K562 (cell line): Measurements from ENCODE around the gene STIM1. TPM values are rescaled to one million over a fixed set of nuclear protein-coding genes. Genes with fewer than 3 reads are reported as not detected.
A peak's percentile ranks its signal among the peaks of the same experiment; 100 is the strongest.

Experiments used
- CTBP1 ChIP-seq: fragments of 450-650 bp; IDR thresholded peaks from 2 replicates; pipeline ENCODE4 v1.6.1; 2016; ENCODE audit warnings: borderline replicate concordance
- POLR2B ChIP-seq: fragments of 450-650 bp; IDR thresholded peaks from 2 replicates; pipeline ENCODE4 v1.6.1; 2018; ENCODE audit warnings: low read depth; ENCODE audit not compliant: partially characterized antibody
- RAD21 ChIP-seq, 2 experiments: fragments of 250-450 bp in 1 of 2; fragments of 450-650 bp in 1 of 2; sonication (Bioruptor Pico) in 1 of 2; formaldehyde crosslinking in 1 of 2; IDR thresholded peaks in 1 of 2; conservative IDR thresholded peaks in 1 of 2; 2 replicates each; pipeline versions ENCODE4 v1.4.0 to v1.8.0; 2020 to 2022; ENCODE audit warnings: mild to moderate bottlenecking in 2 of 2, moderate library complexity in 1 of 2
- SMC3 ChIP-seq: conservative IDR thresholded peaks from 2 replicates; pipeline ENCODE4 v1.6.1; 2011; ENCODE audit warnings: low read depth, low read length, improper control_type of control experiment; ENCODE audit not compliant: insufficient read depth
- TAF15 ChIP-seq: fragments of 200-400 bp; formaldehyde crosslinking; IDR thresholded peaks from 2 replicates; pipeline ENCODE4 v1.6.1; 2017; ENCODE audit warnings: mild to moderate bottlenecking, low read depth, low read length, moderate library complexity
- ZFX ChIP-seq: sonication (generic); formaldehyde crosslinking; IDR thresholded peaks from 2 replicates; pipeline ENCODE4 v1.8.0; 2022; ENCODE audit warnings: mild to moderate bottlenecking, missing genetic modification reagents, moderate library complexity
- ZKSCAN3 ChIP-seq: fragments of 250-450 bp; sonication (Bioruptor Pico); IDR thresholded peaks from 2 replicates; pipeline ENCODE4 v1.4.0; 2020
- ZNF76 ChIP-seq: fragments of 250-450 bp; sonication (Bioruptor Pico); IDR thresholded peaks from 2 replicates; pipeline ENCODE4 v1.4.0; 2020; ENCODE audit warnings: mild to moderate bottlenecking, moderate library complexity, borderline replicate concordance
- ZNF766 ChIP-seq: fragments of 200-800 bp; sonication (Bioruptor generic); conservative IDR thresholded peaks from 2 replicates; pipeline ENCODE4 v1.6.1; 2016; ENCODE audit warnings: missing genetic modification characterization, missing compliant biosample characterization
- polyA plus RNA-seq, 8 experiments: library from polyadenylated mRNA; depleted of rRNA in 4 of 8; stranded (reverse) in 5 of 8; unstranded in 3 of 8; fragments of >200 nt; fragmentation: Nextera tagmentation in 2 of 8; fragmentation: Illumina TruSeq in 1 of 8; extraction: Ambion mirVana in 2 of 8; extraction: Trizol in 1 of 8; gene quantifications; 2 replicates each; pipeline versions ENCODE4 v1.2.1 to v1.2.3, GENCODE V29; 2011 to 2014; ENCODE audit warnings: inconsistent platforms in 1 of 8, missing spikeins in 1 of 8
- total RNA-seq, 7 experiments: library from RNA; depleted of rRNA in 6 of 7; stranded (reverse); fragments of >200 nt in 6 of 7; fragmentation: Illumina TruSeq in 2 of 7; extraction: Trizol in 2 of 7; gene quantifications; 2 replicates each; pipeline versions ENCODE4 v1.2.1 to v1.2.3, GENCODE V29; 2011 to 2021; ENCODE audit warnings: low replicate concordance in 1 of 7
- TF ChIP-seq, protein P1 (sequence below), 2 experiments: fragments of 450-650 bp; formaldehyde crosslinking in 1 of 2; IDR thresholded peaks; 2 replicates each; pipeline versions ENCODE4 v1.4.0 to v1.6.1; 2014 to 2020; ENCODE audit warnings: mild to moderate bottlenecking in 2 of 2, borderline replicate concordance in 1 of 2, low read depth in 1 of 2
- TF ChIP-seq, protein P2 (sequence below): fragments of 450-650 bp; formaldehyde crosslinking; IDR thresholded peaks from 2 replicates; pipeline ENCODE4 v1.4.0; 2020; ENCODE audit warnings: mild to moderate bottlenecking, moderate library complexity

STIM1 gene
- total and polyA plus RNA-seq, 9 of the 15 experiments (the other 6 are each of a cell fraction or from before 2014, with no cell fraction given): 7.7 to 50.5 (median 22.5) TPM

DNA sequence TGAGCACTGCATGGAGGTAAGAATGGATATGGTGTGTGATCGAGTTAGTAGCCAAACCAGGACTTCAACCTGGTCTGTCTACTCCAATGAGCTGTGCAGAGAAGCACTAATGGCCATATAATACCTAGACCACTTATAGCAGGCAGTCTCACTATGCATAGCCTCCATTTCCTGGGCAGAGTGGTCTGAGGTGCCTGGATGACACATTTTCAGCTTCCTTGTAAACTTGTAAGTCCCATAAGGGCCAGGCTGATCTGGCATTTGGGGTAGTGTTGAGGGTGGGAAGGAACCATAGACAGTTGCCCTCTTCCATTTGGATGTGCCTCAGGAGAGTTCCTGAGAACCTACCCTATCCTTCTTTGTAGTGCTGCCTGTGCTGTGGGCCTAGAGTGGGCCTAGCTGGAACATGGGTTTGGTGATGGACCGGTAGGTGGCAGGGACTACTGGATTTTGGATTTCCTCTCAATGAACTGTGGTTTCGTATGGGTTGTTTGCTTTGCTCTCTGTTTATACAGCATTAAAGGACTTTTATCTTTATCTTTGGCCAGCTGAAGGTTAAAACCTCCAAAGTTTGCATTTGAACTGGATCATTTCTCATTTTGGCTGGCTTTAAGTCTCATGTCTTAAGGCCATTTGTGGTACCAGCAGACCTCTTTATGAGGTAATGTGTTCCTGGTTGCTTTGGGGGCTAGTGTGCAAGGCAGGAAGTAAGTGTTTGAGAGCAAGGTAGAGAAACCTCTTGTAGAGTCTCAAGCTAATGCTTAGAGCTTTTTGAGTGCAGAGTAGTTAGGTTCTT lies 86.9 kb downstream of the STIM1 start (continued):
- TF ChIP-seq, protein P1, sequence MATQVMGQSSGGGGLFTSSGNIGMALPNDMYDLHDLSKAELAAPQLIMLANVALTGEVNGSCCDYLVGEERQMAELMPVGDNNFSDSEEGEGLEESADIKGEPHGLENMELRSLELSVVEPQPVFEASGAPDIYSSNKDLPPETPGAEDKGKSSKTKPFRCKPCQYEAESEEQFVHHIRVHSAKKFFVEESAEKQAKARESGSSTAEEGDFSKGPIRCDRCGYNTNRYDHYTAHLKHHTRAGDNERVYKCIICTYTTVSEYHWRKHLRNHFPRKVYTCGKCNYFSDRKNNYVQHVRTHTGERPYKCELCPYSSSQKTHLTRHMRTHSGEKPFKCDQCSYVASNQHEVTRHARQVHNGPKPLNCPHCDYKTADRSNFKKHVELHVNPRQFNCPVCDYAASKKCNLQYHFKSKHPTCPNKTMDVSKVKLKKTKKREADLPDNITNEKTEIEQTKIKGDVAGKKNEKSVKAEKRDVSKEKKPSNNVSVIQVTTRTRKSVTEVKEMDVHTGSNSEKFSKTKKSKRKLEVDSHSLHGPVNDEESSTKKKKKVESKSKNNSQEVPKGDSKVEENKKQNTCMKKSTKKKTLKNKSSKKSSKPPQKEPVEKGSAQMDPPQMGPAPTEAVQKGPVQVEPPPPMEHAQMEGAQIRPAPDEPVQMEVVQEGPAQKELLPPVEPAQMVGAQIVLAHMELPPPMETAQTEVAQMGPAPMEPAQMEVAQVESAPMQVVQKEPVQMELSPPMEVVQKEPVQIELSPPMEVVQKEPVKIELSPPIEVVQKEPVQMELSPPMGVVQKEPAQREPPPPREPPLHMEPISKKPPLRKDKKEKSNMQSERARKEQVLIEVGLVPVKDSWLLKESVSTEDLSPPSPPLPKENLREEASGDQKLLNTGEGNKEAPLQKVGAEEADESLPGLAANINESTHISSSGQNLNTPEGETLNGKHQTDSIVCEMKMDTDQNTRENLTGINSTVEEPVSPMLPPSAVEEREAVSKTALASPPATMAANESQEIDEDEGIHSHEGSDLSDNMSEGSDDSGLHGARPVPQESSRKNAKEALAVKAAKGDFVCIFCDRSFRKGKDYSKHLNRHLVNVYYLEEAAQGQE (IDR thresholded peaks at IDR 0.05; ENCODE audit: borderline replicate concordance): peak; percentile 41; the same call in 1 of the 2 replicates
- TF ChIP-seq, protein P1 (CRISPR knock-in tag; IDR thresholded peaks at IDR 0.05; ENCODE audit: low read depth): no peak
- peak; percentile 54; the same call in 1 of the 2 replicates for TF ChIP-seq CTBP1
- peak; percentile 21; the same call in 1 of the 2 replicates for TF ChIP-seq ZFX
- TF ChIP-seq RAD21 (CRISPR knock-in tag; conservative IDR thresholded peaks at IDR 0.05 in 1 of 2, IDR thresholded peaks at IDR 0.05 in 1 of 2): peak; percentile 39 to 67; a peak in 3 of 4 replicates
- TF ChIP-seq ZNF766 (CRISPR knock-in tag): 0 out of 2 replicates have a peak, but pooled peaks have one; percentile 29
- TF ChIP-seq, protein P2, sequence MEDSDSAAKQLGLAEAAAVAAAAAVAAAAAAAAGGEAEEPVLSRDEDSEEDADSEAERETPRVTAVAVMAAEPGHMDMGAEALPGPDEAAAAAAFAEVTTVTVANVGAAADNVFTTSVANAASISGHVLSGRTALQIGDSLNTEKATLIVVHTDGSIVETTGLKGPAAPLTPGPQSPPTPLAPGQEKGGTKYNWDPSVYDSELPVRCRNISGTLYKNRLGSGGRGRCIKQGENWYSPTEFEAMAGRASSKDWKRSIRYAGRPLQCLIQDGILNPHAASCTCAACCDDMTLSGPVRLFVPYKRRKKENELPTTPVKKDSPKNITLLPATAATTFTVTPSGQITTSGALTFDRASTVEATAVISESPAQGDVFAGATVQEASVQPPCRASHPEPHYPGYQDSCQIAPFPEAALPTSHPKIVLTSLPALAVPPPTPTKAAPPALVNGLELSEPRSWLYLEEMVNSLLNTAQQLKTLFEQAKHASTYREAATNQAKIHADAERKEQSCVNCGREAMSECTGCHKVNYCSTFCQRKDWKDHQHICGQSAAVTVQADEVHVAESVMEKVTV: 0 out of 2 replicates have a peak, but pooled peaks have one; percentile 11
- no peak for TF ChIP-seq TAF15
- no peak for TF ChIP-seq ZNF76 (CRISPR knock-in tag)
- no peak for TF ChIP-seq POLR2B
- 0 out of 2 replicates have a peak, but pooled peaks have one; percentile 5 for TF ChIP-seq SMC3
- TF ChIP-seq ZKSCAN3: no peak
